Neural cell (in vitro differentiated cells): ENCODE measurements around the gene NKD1. TPM values are rescaled to one million over a fixed set of nuclear protein-coding genes. Genes with fewer than 3 reads are reported as not detected.

Experiments used
- H2AFZ ChIP-seq: fragments of 200-600, 300-800 bp; sonication (generic), shearing (Covaris generic); 2 replicates; pipeline ENCODE4 v1.6.0; 2014; ENCODE audit warnings: low read depth, mild to moderate bottlenecking, antibody characterized with exemption, low read length, moderate library complexity
- H3F3A ChIP-seq: fragments of 200-600 bp; shearing (Covaris generic); 2 replicates; pipeline ENCODE4 v1.6.1; 2016; ENCODE audit warnings: mild to moderate bottlenecking, moderate library complexity, mixed read lengths, antibody characterized with exemption, low read length; ENCODE audit not compliant: insufficient read depth, poor library complexity, severe bottlenecking
- H3K27ac ChIP-seq: fragments of 200-600, 300-800 bp; sonication (generic), shearing (Covaris generic); 2 replicates; pipeline ENCODE4 v1.5.1; 2014; ENCODE audit warnings: mild to moderate bottlenecking, low read length, moderate library complexity
- H3K27me3 ChIP-seq: fragments of 300-800, 200-600 bp; sonication (generic), shearing (Covaris generic); 2 replicates; pipeline ENCODE4 v1.6.0; 2014; ENCODE audit warnings: mild to moderate bottlenecking, low read depth, low read length, moderate library complexity; ENCODE audit not compliant: insufficient read depth
- H3K36me3 ChIP-seq: fragments of 300-800, 200-600 bp; sonication (generic), shearing (Covaris generic); 2 replicates; pipeline ENCODE4 v1.5.1; 2014; ENCODE audit warnings: mild to moderate bottlenecking, antibody characterized with exemption, low read length, moderate library complexity; ENCODE audit not compliant: insufficient read depth
- H3K4me2 ChIP-seq: fragments of 300-800, 200-600 bp; sonication (generic), shearing (Covaris generic); 2 replicates; pipeline ENCODE4 v1.6.0; 2014; ENCODE audit warnings: mild to moderate bottlenecking, low read length
- H3K4me3 ChIP-seq: fragments of 300-800, 200-600 bp; sonication (generic), shearing (Covaris generic); 2 replicates; pipeline ENCODE4 v1.5.1; 2014; ENCODE audit warnings: mild to moderate bottlenecking, low read length, moderate library complexity
- H3K79me2 ChIP-seq: fragments of 200-600 bp; shearing (Covaris generic); replicated peaks from 2 replicates; pipeline ENCODE4 v1.6.0; 2014; ENCODE audit warnings: mild to moderate bottlenecking, low read length, moderate library complexity; ENCODE audit not compliant: insufficient read depth
- H3K9ac ChIP-seq: fragments of 300-800, 200-600 bp; sonication (generic), shearing (Covaris generic); 2 replicates; pipeline ENCODE4 v1.6.1; 2016; ENCODE audit warnings: mild to moderate bottlenecking, low read length, mixed read lengths
- H3K9me2 ChIP-seq: fragments of 200-600 bp; shearing (Covaris generic); 2 replicates; pipeline ENCODE4 v1.6.1; 2016; ENCODE audit warnings: mild to moderate bottlenecking, low read length, mixed read lengths; ENCODE audit not compliant: insufficient read depth
- H3K9me3 ChIP-seq: fragments of 200-600, 300-800 bp; sonication (generic), shearing (Covaris generic); 2 replicates; pipeline ENCODE4 v1.6.1; 2016; ENCODE audit warnings: mild to moderate bottlenecking, mixed run types, low read length, moderate library complexity, mixed read lengths
- H4K20me1 ChIP-seq: fragments of 200-600 bp; shearing (Covaris generic); 2 replicates; pipeline ENCODE4 v1.6.1; 2016; ENCODE audit warnings: mild to moderate bottlenecking, mixed run types; ENCODE audit not compliant: insufficient read depth
- EP300 ChIP-seq: fragments of 450-650 bp; conservative IDR thresholded peaks from 2 replicates; pipeline ENCODE4 v1.6.1; 2014; ENCODE audit warnings: antibody characterized with exemption, mild to moderate bottlenecking, moderate library complexity; ENCODE audit not compliant: poor library complexity, severe bottlenecking
- EZH2 ChIP-seq: fragments of 200-600, 300-800 bp; shearing (Covaris generic), sonication (generic); IDR thresholded peaks from 2 replicates; pipeline ENCODE4 v1.6.1; 2014; ENCODE audit warnings: antibody characterized with exemption, low read length, borderline replicate concordance, mild to moderate bottlenecking; ENCODE audit not compliant: insufficient read depth, poor library complexity, severe bottlenecking
- MXI1 ChIP-seq: fragments of 450-650 bp; conservative IDR thresholded peaks from 2 replicates; pipeline ENCODE4 v1.6.1; 2014; ENCODE audit warnings: antibody characterized with exemption, mild to moderate bottlenecking; ENCODE audit not compliant: poor library complexity, severe bottlenecking
- POLR2AphosphoS5 ChIP-seq: IDR thresholded peaks from 2 replicates; pipeline ENCODE4 v1.6.1; 2012
- RAD21 ChIP-seq: fragments of 450-650 bp; conservative IDR thresholded peaks from 2 replicates; pipeline ENCODE4 v1.6.1; 2014; ENCODE audit warnings: antibody characterized with exemption, mild to moderate bottlenecking, moderate library complexity
- REST ChIP-seq: IDR thresholded peaks from 2 replicates; pipeline ENCODE4 v1.6.1; 2012; ENCODE audit warnings: borderline replicate concordance
- SMC3 ChIP-seq: fragments of 450-650 bp; conservative IDR thresholded peaks from 2 replicates; pipeline ENCODE4 v1.6.1; 2014; ENCODE audit warnings: antibody characterized with exemption, mild to moderate bottlenecking, moderate library complexity; ENCODE audit not compliant: poor library complexity
- polyA plus RNA-seq: library from polyadenylated mRNA; depleted of rRNA; stranded (reverse); fragments of >200 nt; gene quantifications from 2 replicates; pipeline ENCODE4 v1.2.3, GENCODE V29; 2014
- TF ChIP-seq, protein P1 (sequence below): fragments of 450-650 bp; IDR thresholded peaks from 2 replicates; pipeline ENCODE4 v1.5.1; 2014; ENCODE audit warnings: antibody characterized with exemption, mild to moderate bottlenecking, moderate library complexity; ENCODE audit not compliant: poor library complexity, severe bottlenecking

The NKD1 gene
- polyA plus RNA-seq, 1 donor from 2014 or later: 1.1 TPM

GRCh38 chr16:50570808-50571598 is 22.8 kb downstream of the NKD1 start:
- H3K4me3 ChIP-seq: no peak overlapping the region
- no peak overlapping the region for H3K4me2 ChIP-seq
- H3F3A ChIP-seq: no peaks in the 10 kb centered on the region
- no peak overlapping the region for H2AFZ ChIP-seq
- no peaks in the 10 kb centered on the region for H3K36me3 ChIP-seq
- H4K20me1 ChIP-seq: no peaks in the 10 kb centered on the region
- H3K27me3 ChIP-seq: no peaks in the 10 kb centered on the region
- H3K9ac ChIP-seq: no peak overlapping the region
- H3K79me2 ChIP-seq: no peaks in the 10 kb centered on the region
- TF ChIP-seq, protein P1, sequence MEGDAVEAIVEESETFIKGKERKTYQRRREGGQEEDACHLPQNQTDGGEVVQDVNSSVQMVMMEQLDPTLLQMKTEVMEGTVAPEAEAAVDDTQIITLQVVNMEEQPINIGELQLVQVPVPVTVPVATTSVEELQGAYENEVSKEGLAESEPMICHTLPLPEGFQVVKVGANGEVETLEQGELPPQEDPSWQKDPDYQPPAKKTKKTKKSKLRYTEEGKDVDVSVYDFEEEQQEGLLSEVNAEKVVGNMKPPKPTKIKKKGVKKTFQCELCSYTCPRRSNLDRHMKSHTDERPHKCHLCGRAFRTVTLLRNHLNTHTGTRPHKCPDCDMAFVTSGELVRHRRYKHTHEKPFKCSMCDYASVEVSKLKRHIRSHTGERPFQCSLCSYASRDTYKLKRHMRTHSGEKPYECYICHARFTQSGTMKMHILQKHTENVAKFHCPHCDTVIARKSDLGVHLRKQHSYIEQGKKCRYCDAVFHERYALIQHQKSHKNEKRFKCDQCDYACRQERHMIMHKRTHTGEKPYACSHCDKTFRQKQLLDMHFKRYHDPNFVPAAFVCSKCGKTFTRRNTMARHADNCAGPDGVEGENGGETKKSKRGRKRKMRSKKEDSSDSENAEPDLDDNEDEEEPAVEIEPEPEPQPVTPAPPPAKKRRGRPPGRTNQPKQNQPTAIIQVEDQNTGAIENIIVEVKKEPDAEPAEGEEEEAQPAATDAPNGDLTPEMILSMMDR: no peak
- TF ChIP-seq MXI1 (no peak), RAD21 (no peak), SMC3 (no peak), EP300 (no peak), REST (no peak), POLR2AphosphoS5 (no peak), EZH2 (no peak)
- H3K27ac ChIP-seq: no peak overlapping the region
- no peaks in the 10 kb centered on the region for H3K9me2 ChIP-seq
- no peaks in the 10 kb centered on the region for H3K9me3 ChIP-seq

DNA sequence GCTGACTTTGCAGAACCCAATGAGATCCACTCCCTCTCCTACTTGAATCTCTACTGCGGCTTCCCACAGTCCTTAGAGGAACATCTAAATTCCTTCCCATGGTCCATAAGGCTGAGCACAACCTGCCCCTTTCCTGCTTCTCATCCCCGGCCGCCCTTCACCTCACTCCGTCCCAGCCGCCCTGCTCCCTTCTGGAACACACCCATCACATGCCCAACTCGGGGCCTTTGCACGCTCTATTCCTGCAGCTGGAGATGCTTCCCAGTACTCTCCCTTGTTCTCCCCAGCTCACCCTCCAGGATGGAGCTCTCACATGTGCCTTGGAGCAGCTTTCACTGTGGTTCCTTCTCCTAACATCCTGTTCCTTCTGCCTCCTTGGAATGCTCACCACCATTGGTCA is 23.6 kb downstream of the NKD1 start:
- Histone ChIP-seq H3K9me3 (no peaks in the 10 kb centered on the region), H3K36me3 (no peaks in the 10 kb centered on the region)
- no peak for TF ChIP-seq EZH2

More for the DNA sequence above, 23.6 kb downstream of the NKD1 start:
- no peaks in the 10 kb centered on the region for H3K9me2 ChIP-seq
- no peaks in the 10 kb centered on the region for H3F3A ChIP-seq
- no peak overlapping the region for H2AFZ ChIP-seq
- H3K4me3 ChIP-seq: no peak overlapping the region
- no peak overlapping the region for H3K27ac ChIP-seq
- H3K79me2 ChIP-seq: no peaks in the 10 kb centered on the region
- no peaks in the 10 kb centered on the region for H4K20me1 ChIP-seq
- H3K4me2 ChIP-seq: no peak overlapping the region
- no peak overlapping the region for H3K9ac ChIP-seq
- no peaks in the 10 kb centered on the region for H3K27me3 ChIP-seq
